K562 (cell line): ENCODE results near the gene HCRT. TPM values are rescaled to one million over a fixed set of nuclear protein-coding genes. Genes with fewer than 3 reads are reported as not detected.

Experiments used
- ATAC-seq: fragments of 200-7000 bp; cut with Tn5 transposase; 3 replicates; pipeline ENCODE4 v1.9.1; 2020; ENCODE audit warnings: moderate library complexity
- BruUV-seq: library from RNA; stranded (reverse); fragments of 400-500 nt; replicated peaks from 2 replicates; lab custom pipeline; 2021; lab: Mats Ljungman, UMichigan
- CTCF ChIA-PET: fragments of 300-600 bp; formaldehyde crosslinking; extraction: SDS; loops from one replicate; lab custom pipeline; 2021; ENCODE audit warnings: low intra/inter-chr PET ratio; lab: Yijun Ruan, JAX
- POLR2A ChIA-PET: fragments of 300-600, 350-650 bp; sonication (Branson Sonifier 250); formaldehyde crosslinking; extraction: SDS; loops from one replicate; lab custom pipeline; 2021; ENCODE audit warnings: antibody characterized with exemption, inconsistent platforms; lab: Yijun Ruan, JAX
- DNase-seq, 4 experiments: peaks; one replicate each; pipeline versions ENCODE4 v3.0.0 to v3.0.0-alpha.2; 2011 to 2018; ENCODE audit warnings: low spot score in 3 of 4, mixed read lengths in 3 of 4; ENCODE audit errors: extremely low read depth in 1 of 4
- FAIRE-seq: peaks from 2 replicates; lab custom pipeline; 2011; peaks lifted over from hg19 to GRCh38; lab: Jason Lieb, UNC
- H2AFZ ChIP-seq: 2 replicates; pipeline ENCODE4 v1.6.0; 2011; ENCODE audit warnings: low read depth, low read length, control low read depth, inconsistent platforms
- H3K27ac ChIP-seq: fragments of 200-600 bp; 3 replicates; pipeline ENCODE4 v1.8.0; 2011; ENCODE audit warnings: low read depth, mild to moderate bottlenecking, control low read depth, inconsistent platforms, low read length, moderate library complexity, mixed read lengths; ENCODE audit errors: extremely low read depth
- H3K27me3 ChIP-seq, 2 experiments: fragments of 300-600 bp in 1 of 2; 2 replicates in 1 of 2; 3 replicates in 1 of 2; pipeline versions ENCODE4 v1.6.0 to v1.8.0; 2011; ENCODE audit warnings: inconsistent platforms in 2 of 2, low read length in 2 of 2, mild to moderate bottlenecking in 1 of 2, mixed read lengths in 1 of 2, moderate library complexity in 1 of 2; ENCODE audit not compliant: control insufficient read depth in 2 of 2, insufficient read depth in 2 of 2
- H3K36me3 ChIP-seq: fragments of 300-600 bp; 3 replicates; pipeline ENCODE4 v1.8.0; 2011; ENCODE audit warnings: mild to moderate bottlenecking, low read length, inconsistent platforms; ENCODE audit not compliant: control insufficient read depth, insufficient read depth
- H3K4me1 ChIP-seq, 2 experiments: fragments of 200-600 bp in 1 of 2; replicated peaks in 1 of 2; 2 replicates in 1 of 2; 3 replicates in 1 of 2; pipeline versions ENCODE4 v1.5.1 to v1.8.0; 2011; ENCODE audit warnings: inconsistent platforms in 2 of 2, low read length in 2 of 2, mild to moderate bottlenecking in 1 of 2, mixed read lengths in 1 of 2, moderate library complexity in 1 of 2; ENCODE audit not compliant: control insufficient read depth in 2 of 2, insufficient read depth in 2 of 2
- H3K4me2 ChIP-seq: 2 replicates; pipeline ENCODE4 v1.6.1; 2011; ENCODE audit warnings: low read length, control low read depth, inconsistent platforms, mixed read lengths; ENCODE audit not compliant: insufficient read depth
- H3K4me3 ChIP-seq: fragments of 200-600 bp; sonication (generic), shearing (Covaris generic); 2 replicates; pipeline ENCODE4 v1.5.1; 2016; ENCODE audit warnings: control low read depth, inconsistent platforms
- H3K79me2 ChIP-seq: fragments of 200-600 bp; 3 replicates; pipeline ENCODE4 v1.8.0; 2011; ENCODE audit warnings: low read length, inconsistent platforms; ENCODE audit not compliant: control insufficient read depth, insufficient read depth
- H3K9ac ChIP-seq, 2 experiments: 2 replicates each; pipeline versions ENCODE4 v1.6.0 to v1.6.1; 2011; ENCODE audit warnings: low read depth in 2 of 2, low read length in 2 of 2, control low read depth in 1 of 2, inconsistent platforms in 1 of 2, mild to moderate bottlenecking in 1 of 2, mixed read lengths in 1 of 2; ENCODE audit not compliant: insufficient read depth in 1 of 2
- H3K9me1 ChIP-seq: one replicate; pipeline ENCODE4 v1.6.0; 2011; ENCODE audit warnings: inconsistent platforms, mild to moderate bottlenecking, low read length, moderate library complexity; ENCODE audit not compliant: control insufficient read depth, insufficient read depth
- H3K9me3 ChIP-seq: replicated peaks from 2 replicates; pipeline ENCODE4 v1.5.1; 2011; ENCODE audit warnings: low read depth, low read length, inconsistent platforms; ENCODE audit not compliant: control insufficient read depth, insufficient read depth
- H4K20me1 ChIP-seq: replicated peaks from 2 replicates; pipeline ENCODE4 v1.6.1; 2011; ENCODE audit warnings: low read length, inconsistent platforms, mixed read lengths; ENCODE audit not compliant: control insufficient read depth, insufficient read depth
- DACH1 ChIP-seq: fragments of 450-650 bp; IDR thresholded peaks from 2 replicates; pipeline ENCODE4 v1.6.1; 2018; ENCODE audit not compliant: partially characterized antibody
- NCOA4 ChIP-seq: fragments of 450-650 bp; IDR thresholded peaks from 2 replicates; pipeline ENCODE4 v1.6.1; 2018; ENCODE audit warnings: mild to moderate bottlenecking; ENCODE audit not compliant: partially characterized antibody
- NFYB ChIP-seq: IDR thresholded peaks from 2 replicates; pipeline ENCODE4 v1.6.1; 2011; ENCODE audit warnings: mild to moderate bottlenecking, moderate library complexity; ENCODE audit not compliant: insufficient read length; ENCODE audit errors: extremely low read depth
- RFX1 ChIP-seq: fragments of 450-650 bp; IDR thresholded peaks from 2 replicates; pipeline ENCODE4 v1.6.1; 2016; ENCODE audit warnings: mild to moderate bottlenecking, moderate library complexity
- ZBTB43 ChIP-seq: sonication (generic); formaldehyde crosslinking; IDR thresholded peaks from 2 replicates; pipeline ENCODE4 v1.8.0; 2023; ENCODE audit warnings: mild to moderate bottlenecking, missing genetic modification reagents
- ZEB2 ChIP-seq: fragments of 450-650 bp; IDR thresholded peaks from 2 replicates; pipeline ENCODE4 v1.6.1; 2016
- ZNF277 ChIP-seq: fragments of 250-450 bp; sonication (Bioruptor Pico); IDR thresholded peaks from 2 replicates; pipeline ENCODE4 v1.8.0; 2022; ENCODE audit warnings: inconsistent platforms, mild to moderate bottlenecking, moderate library complexity, borderline replicate concordance
- ZNF707 ChIP-seq: fragments of 250-450 bp; sonication (Bioruptor Pico); conservative IDR thresholded peaks from 2 replicates; pipeline ENCODE4 v1.8.0; 2022; ENCODE audit warnings: inconsistent platforms, mild to moderate bottlenecking, moderate library complexity
- WGBS: fragments of 100-300 bp; shearing (Covaris generic); methylation state at CpG from one replicate; pipeline ENCODE4 v1.1.6; 2016; ENCODE audit warnings: low coverage, mixed read lengths; ENCODE audit not compliant: insufficient coverage; ENCODE audit errors: missing lambda C conversion rate; 5-methylcytosine and 5-hydroxymethylcytosine counted together
- in situ Hi-C: fragments of 300-500 bp; cut with MboI; formaldehyde crosslinking; loops from 4 replicates; pipeline ENCODE4 v1.15.0; 2018; ENCODE audit warnings: inconsistent platforms, mixed read lengths
- intact Hi-C: fragments of 100-400 bp; cut with micrococcal nuclease; formaldehyde crosslinking; loops from 2 replicates; pipeline ENCODE4 v1.14.2; 2022
- polyA plus RNA-seq, 8 experiments: library from polyadenylated mRNA; depleted of rRNA in 4 of 8; stranded (reverse) in 5 of 8; unstranded in 3 of 8; fragments of >200 nt; fragmentation: Nextera tagmentation in 2 of 8; fragmentation: Illumina TruSeq in 1 of 8; extraction: Ambion mirVana in 2 of 8; extraction: Trizol in 1 of 8; gene quantifications; 2 replicates each; pipeline versions ENCODE4 v1.2.1 to v1.2.3, GENCODE V29; 2011 to 2014; ENCODE audit warnings: inconsistent platforms in 1 of 8, missing spikeins in 1 of 8
- total RNA-seq, 7 experiments: library from RNA; depleted of rRNA in 6 of 7; stranded (reverse); fragments of >200 nt in 6 of 7; fragmentation: Illumina TruSeq in 2 of 7; extraction: Trizol in 2 of 7; gene quantifications; 2 replicates each; pipeline versions ENCODE4 v1.2.1 to v1.2.3, GENCODE V29; 2011 to 2021; ENCODE audit warnings: low replicate concordance in 1 of 7

HCRT gene
- total and polyA plus RNA-seq, 9 of the 15 experiments (the other 6 are each of a cell fraction or from before 2014, with no cell fraction given): not detected

- TF ChIP-seq ZNF707 (CRISPR knock-in tag) (no peak), ZBTB43 (CRISPR knock-in tag) (no peak), DACH1 (no peak)
Measured at GRCh38 chr17:42230225-42230624, 45.0 kb upstream of the HCRT start (continued).

GRCh38 chr17:42227849-42228700 is 42.8 kb upstream of the HCRT start:
- no peaks in the 10 kb centered on the region for H3K9me1 ChIP-seq
- no peak overlapping the region for H3K27ac ChIP-seq
- DNase-seq (no peak), ATAC-seq (no peak), FAIRE-seq (no peak)
- BruUV-seq: no TSS peak
- H3K9me3 ChIP-seq: no peaks in the 10 kb centered on the region
- ChIA-PET POLR2A (no interaction called here), CTCF (no interaction called here)
- in situ Hi-C loops: loop anchor here (10.0 kb wide), 1 partner anchor 177 kb away; no protein-coding TSS in a partner anchor
- H4K20me1 ChIP-seq: no peaks in the 10 kb centered on the region
- no peak overlapping the region for H3K4me3 ChIP-seq
- whole genome bisulfite sequencing: 91% methylated on average over 11 of the region's 11 CpGs
- no peak overlapping the region for H2AFZ ChIP-seq
- H3K9ac ChIP-seq: no peak overlapping the region
- no peak overlapping the region for H3K4me2 ChIP-seq
- H3K27me3 ChIP-seq: no peaks in the 10 kb centered on the region
- H3K79me2 ChIP-seq: peaks cover 44% of the 10 kb centered on the region
- H3K36me3 ChIP-seq: peaks cover 82% of the 10 kb centered on the region
- intact Hi-C loops: loop anchor here (10.0 kb wide), 2 partner anchors 87 to 177 kb away; no protein-coding TSS in a partner anchor
- no peaks in the 10 kb centered on the region; a peak in 1 of 5 replicates for H3K4me1 ChIP-seq
- TF ChIP-seq NCOA4 (no peak), RFX1 (no peak), NFYB (no peak), ZNF277 (CRISPR knock-in tag) (no peak), ZEB2 (no peak)
